GOT3 (cell line): ENCODE data around the gene SLC51B.
"Not testable (repeated sequence)": the region's sequence is repeated elsewhere in the genome, so short reads cannot be mapped to it uniquely, and the experiment has no call there.

Source experiments
- DNase-seq: peaks from one replicate; lab custom pipeline; 2025; ENCODE audit warnings: mixed read lengths; lab: John Stamatoyannopoulos, UW

Gene SLC51B

DNA sequence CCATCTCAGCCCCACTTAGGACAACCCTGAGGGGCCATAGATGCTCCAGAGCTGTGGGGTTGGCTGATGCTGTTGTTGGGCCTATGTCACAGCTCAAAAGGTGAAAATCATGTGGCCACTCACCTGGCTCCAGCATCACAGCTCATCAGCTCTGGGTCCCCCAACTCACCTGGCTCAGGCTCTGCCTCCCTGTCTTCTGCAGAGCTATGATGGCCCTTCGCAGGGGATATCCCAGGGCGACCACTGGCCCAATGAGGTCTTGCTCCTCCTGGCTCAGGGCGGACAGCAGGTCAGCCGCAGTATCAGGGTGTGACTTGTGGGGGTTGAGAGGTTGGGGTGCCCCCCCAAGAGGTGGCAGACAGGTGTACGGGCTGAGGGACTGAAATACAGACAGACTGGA, 54.1 kb downstream of the SLC51B start:
- DNase-seq = no peak

DNA sequence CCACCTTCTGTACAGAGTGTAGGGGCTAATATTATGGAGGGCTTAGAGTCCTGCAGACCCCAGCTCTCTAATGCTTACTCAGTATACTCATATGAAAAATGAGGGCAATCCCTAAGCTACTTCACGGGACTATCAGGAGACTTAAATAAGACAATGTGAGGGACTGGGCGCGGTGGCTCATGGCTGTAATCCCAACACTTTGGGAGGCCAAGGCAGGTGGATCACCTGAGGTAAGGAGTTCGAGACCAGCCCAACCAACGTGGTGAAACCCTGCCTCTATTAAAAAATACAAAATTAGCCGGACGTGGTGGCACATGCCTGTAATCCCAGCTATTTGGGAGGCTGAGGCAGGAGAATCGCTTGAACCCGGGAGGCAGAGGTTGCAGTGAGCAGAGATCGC, 54.6 kb downstream of the SLC51B start:
- DNase-seq = not testable (repeated sequence)

DNA sequence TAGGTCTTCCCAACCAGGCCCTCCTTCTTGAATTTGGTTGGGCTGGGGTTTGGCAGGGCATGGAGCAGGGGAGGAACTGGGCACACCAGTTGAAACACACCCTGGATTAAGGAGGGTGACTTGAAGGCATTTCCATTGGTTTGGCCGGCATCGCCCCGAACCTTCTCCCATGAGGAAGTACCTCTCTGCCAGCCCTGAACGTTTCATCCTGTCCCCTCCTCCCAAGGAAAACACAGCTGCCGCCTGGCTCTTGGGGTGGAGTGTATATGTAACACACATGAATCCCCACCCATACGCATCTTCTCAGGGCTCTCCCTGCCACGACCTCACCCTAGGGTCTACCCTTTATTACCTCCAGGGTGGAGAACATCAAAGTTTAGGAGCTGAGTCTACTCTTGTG, 55.3 kb downstream of the SLC51B start:
- no peak for DNase-seq

DNA sequence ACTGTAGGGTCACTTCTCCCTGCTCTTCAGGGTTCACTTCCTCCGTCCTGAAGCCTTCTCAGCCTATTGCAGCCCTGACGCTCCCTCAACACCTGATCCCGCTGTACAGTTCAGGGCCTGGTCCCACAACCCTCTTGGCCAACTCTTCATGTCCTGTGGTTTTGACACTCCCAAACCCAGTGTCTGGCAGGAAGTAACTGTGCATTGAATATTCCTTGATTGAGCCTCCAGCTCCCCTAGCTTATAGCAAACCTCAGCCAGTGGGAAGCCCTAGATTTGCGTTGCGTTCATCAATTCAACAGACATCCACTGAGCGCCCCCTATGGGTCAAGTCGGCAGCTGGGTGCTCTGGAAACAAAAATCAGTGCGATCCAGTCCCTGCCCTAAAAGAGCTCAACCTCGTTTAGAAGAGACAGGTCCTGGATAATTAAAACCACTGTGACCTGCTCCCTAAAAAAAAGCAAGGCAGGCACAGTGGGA, 56.3 kb downstream of the SLC51B start:
- DNase-seq = no peak

DNA sequence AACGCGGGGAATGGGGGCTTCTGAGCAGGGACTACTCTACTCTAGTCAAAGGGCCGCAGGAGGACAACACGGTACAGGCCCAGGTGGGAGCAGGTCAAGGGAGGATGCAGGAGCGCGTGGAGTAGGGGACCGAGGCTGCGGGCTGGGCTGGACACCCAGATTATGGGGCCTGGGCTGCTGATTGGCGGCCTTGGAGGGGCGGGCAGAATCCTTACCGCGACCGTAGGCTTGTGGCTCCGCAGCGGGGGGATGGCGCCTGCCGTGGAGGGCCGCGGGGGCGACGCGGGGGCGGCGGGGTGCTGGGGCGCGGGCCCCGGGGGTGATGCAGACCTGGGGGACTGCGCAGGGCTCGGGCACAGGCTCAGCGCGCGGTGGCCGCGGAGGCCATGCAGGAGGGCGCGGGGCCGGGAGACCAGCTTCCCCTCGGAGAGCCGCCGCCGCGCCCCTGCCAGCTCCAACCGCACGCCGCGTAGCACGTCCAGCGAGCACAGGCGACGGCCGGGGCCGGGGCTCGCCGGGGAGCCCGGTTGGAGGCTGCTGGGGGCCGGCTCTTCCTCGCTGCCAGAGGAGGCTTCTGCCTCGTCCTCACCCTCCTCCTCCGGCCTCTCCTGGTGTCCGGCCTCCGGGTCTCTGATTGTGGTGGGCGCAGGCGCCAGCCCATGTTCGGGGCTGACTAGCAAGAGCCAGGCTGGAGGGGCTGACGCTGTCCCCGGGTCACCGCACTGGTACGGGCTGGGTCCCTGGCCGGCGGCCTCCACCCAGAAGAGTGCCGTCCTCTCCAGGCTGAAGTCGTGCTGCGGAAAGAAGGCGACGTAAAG, 56.9 kb downstream of the SLC51B start:
- no peak for DNase-seq

DNA sequence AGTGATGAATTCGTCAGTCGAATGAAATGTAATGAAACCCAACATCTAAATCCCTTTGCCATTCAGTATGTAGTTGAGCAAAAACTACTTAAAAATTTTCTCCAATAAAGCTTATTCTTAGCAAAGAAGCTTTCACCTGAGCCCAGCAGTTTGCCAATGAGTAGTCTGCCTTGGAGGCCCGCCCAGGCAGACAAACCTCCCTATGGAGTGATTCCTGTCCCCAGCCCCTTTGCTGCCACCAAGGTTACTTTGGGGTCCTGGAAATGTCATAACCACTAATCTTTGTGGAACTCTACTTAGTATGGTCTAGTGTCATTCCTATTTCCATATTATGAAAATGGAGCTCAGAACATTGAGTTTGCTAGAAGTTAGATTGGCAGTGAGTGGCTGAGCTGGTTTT, 57.7 kb downstream of the SLC51B start:
- no peak for DNase-seq
